ENCODE results near the gene PCDHB7. TPM values are rescaled to one million over a fixed set of nuclear protein-coding genes. Genes with fewer than 3 reads are reported as not detected.

Gene PCDHB7
- 1.1 and 2.1 TPM in 2 replicates for total RNA-seq

GRCh38 chr5:141172381-141173204 lies at the start of gene PCDHB7:
PCDHB7 (plus strand) TSS chr5:141172644; CDS start chr5:141172836, 192 bp downstream.

GRCh38 chr5:141135030-141135717 lies 37.3 kb upstream of the PCDHB7 start, which contains the start of gene PCDHB5:
PCDHB5 (plus strand) TSS chr5:141135206; CDS start chr5:141135435, 229 bp downstream.

GRCh38 chr5:141149812-141150211 lies 22.6 kb upstream of the PCDHB7 start, which contains the start of gene PCDHB6:
PCDHB6 (plus strand) TSS chr5:141150057; CDS start chr5:141150258, 201 bp downstream.

GRCh38 chr5:141177577-141178191 lies 5.2 kb downstream of the PCDHB7 start, which contains the start of gene PCDHB8:
PCDHB8 (plus strand) TSS chr5:141177790; CDS start chr5:141178035, 245 bp downstream.

GRCh38 chr5:141182248-141182647 lies 9.8 kb downstream of the PCDHB7 start, which contains the start of gene PCDHB16:
PCDHB16 (plus strand) TSS chr5:141182387; CDS start chr5:141182560, 173 bp downstream.

GRCh38 chr5:141186897-141187512 lies 14.6 kb downstream of the PCDHB7 start, which contains the start of gene PCDHB9:
PCDHB9 (plus strand) TSS chr5:141187161; CDS start chr5:141187319, 158 bp downstream.

GRCh38 chr5:141192110-141192725 lies 19.8 kb downstream of the PCDHB7 start, which contains the start of gene PCDHB10:
PCDHB10 (plus strand) TSS chr5:141192353; CDS start chr5:141192553, 200 bp downstream.

GRCh38 chr5:141199359-141200235 lies 27.2 kb downstream of the PCDHB7 start, which contains the start of gene PCDHB11:
PCDHB11 (plus strand) TSS chr5:141199627; CDS start chr5:141199775, 148 bp downstream.

GRCh38 chr5:141208478-141208877 lies 36.0 kb downstream of the PCDHB7 start, which contains the start of gene PCDHB12:
PCDHB12 (plus strand) TSS chr5:141208719; CDS start chr5:141208908, 189 bp downstream.

GRCh38 chr5:141213656-141214339 lies 41.4 kb downstream of the PCDHB7 start, which contains the start of gene PCDHB13:
PCDHB13 (plus strand) TSS chr5:141213919; CDS start chr5:141214124, 205 bp downstream.

GRCh38 chr5:141223112-141223783 lies 50.8 kb downstream of the PCDHB7 start, which contains the start of gene PCDHB14:
PCDHB14 (plus strand) TSS chr5:141223343; CDS start chr5:141223506, 163 bp downstream.

Other genes with a start within 250 kb of the PCDHB7 start
- 0.36 and 0.49 TPM in 2 replicates for gene PCDHAC1, start 246.3 kb upstream of the PCDHB7 start, total RNA-seq
- 0.73 and 1.8 TPM in 2 replicates for gene PCDHAC2, start 206.2 kb upstream of the PCDHB7 start, total RNA-seq
- not detected in 2 replicates for gene PCDHB1, start 121.3 kb upstream of the PCDHB7 start, total RNA-seq
- 6.8 and 7.0 TPM in 2 replicates for gene PCDHB2, start 78.0 kb upstream of the PCDHB7 start, total RNA-seq
- 1.2 and 1.8 TPM in 2 replicates for gene PCDHB3, start 72.2 kb upstream of the PCDHB7 start, total RNA-seq
- 0.49 TPM in 2 replicates for gene PCDHB4, start 50.8 kb upstream of the PCDHB7 start, total RNA-seq
- 1.1 and 1.2 TPM in 2 replicates for gene PCDHB5, start 37.4 kb upstream of the PCDHB7 start, total RNA-seq
- 0.49 and 0.73 TPM in 2 replicates for gene PCDHB6, start 22.6 kb upstream of the PCDHB7 start, total RNA-seq
- 1.2 and 1.5 TPM in 2 replicates for gene PCDHB8, start 5.1 kb downstream of the PCDHB7 start, total RNA-seq
- gene PCDHB16, start 9.7 kb downstream of the PCDHB7 start, total RNA-seq: 0.81 and 1.8 TPM in 2 replicates
- gene PCDHB9, start 14.5 kb downstream of the PCDHB7 start, total RNA-seq: 0.97 and 2.2 TPM in 2 replicates
- gene PCDHB10, start 19.7 kb downstream of the PCDHB7 start, total RNA-seq: 0.81 and 0.97 TPM in 2 replicates
- gene PCDHB11, start 27.0 kb downstream of the PCDHB7 start, total RNA-seq: 0.73 and 0.81 TPM in 2 replicates
- gene PCDHB12, start 36.1 kb downstream of the PCDHB7 start, total RNA-seq: 0.32 and 0.97 TPM in 2 replicates
- gene PCDHB13, start 41.3 kb downstream of the PCDHB7 start, total RNA-seq: 1.2 and 1.3 TPM in 2 replicates
- 0.61 and 1.3 TPM in 2 replicates for gene PCDHB14, start 50.7 kb downstream of the PCDHB7 start, total RNA-seq
- 0.24 and 0.32 TPM in 2 replicates for gene PCDHB15, start 72.8 kb downstream of the PCDHB7 start, total RNA-seq
- 1.3 and 1.9 TPM in 2 replicates for gene SLC25A2, start 131.4 kb downstream of the PCDHB7 start, total RNA-seq
- gene TAF7, start 148.1 kb downstream of the PCDHB7 start, total RNA-seq: 66.9 and 68.6 TPM in 2 replicates
- 1.1 and 1.6 TPM in 2 replicates for gene PCDHGA1, start 157.9 kb downstream of the PCDHB7 start, total RNA-seq
- 4.2 and 6.0 TPM in 2 replicates for gene PCDHGA2, start 166.1 kb downstream of the PCDHB7 start, total RNA-seq
- 4.9 and 5.7 TPM in 2 replicates for gene PCDHGA3, start 171.2 kb downstream of the PCDHB7 start, total RNA-seq
- 3.5 and 4.2 TPM in 2 replicates for gene PCDHGB1, start 177.5 kb downstream of the PCDHB7 start, total RNA-seq
- 7.8 and 8.9 TPM in 2 replicates for gene PCDHGA4, start 182.4 kb downstream of the PCDHB7 start, total RNA-seq
- gene PCDHGB2, start 187.3 kb downstream of the PCDHB7 start, total RNA-seq: 4.1 and 4.6 TPM in 2 replicates
- 3.2 and 4.0 TPM in 2 replicates for gene PCDHGA5, start 191.5 kb downstream of the PCDHB7 start, total RNA-seq
- 6.8 and 7.7 TPM in 2 replicates for gene PCDHGB3, start 197.6 kb downstream of the PCDHB7 start, total RNA-seq
- gene PCDHGA6, start 201.2 kb downstream of the PCDHB7 start, total RNA-seq: 6.5 and 6.8 TPM in 2 replicates
- 7.2 and 7.5 TPM in 2 replicates for gene PCDHGA7, start 210.1 kb downstream of the PCDHB7 start, total RNA-seq
- gene PCDHGB4, start 215.1 kb downstream of the PCDHB7 start, total RNA-seq: 18.0 and 23.0 TPM in 2 replicates
- gene PCDHGA8, start 220.0 kb downstream of the PCDHB7 start, total RNA-seq: 3.0 and 4.1 TPM in 2 replicates
- 28.4 and 32.7 TPM in 2 replicates for gene PCDHGB5, start 225.3 kb downstream of the PCDHB7 start, total RNA-seq
- 7.1 and 7.3 TPM in 2 replicates for gene PCDHGA9, start 230.1 kb downstream of the PCDHB7 start, total RNA-seq
- gene PCDHGB6, start 235.4 kb downstream of the PCDHB7 start, total RNA-seq: 5.0 and 6.1 TPM in 2 replicates
- 16.7 and 19.1 TPM in 2 replicates for gene PCDHGA10, start 240.3 kb downstream of the PCDHB7 start, total RNA-seq
- gene PCDHGB7, start 245.0 kb downstream of the PCDHB7 start, total RNA-seq: 20.2 and 20.3 TPM in 2 replicates
- gene PCDHGA11, start 248.4 kb downstream of the PCDHB7 start, total RNA-seq: 14.6 and 19.8 TPM in 2 replicates